HG03342 (cell line): Measurements from ENCODE around the gene SLC12A7.
A peak's percentile ranks its signal among the peaks of the same experiment; 100 is the strongest.
"Not testable (repeated sequence)": the region's sequence is repeated elsewhere in the genome, so short reads cannot be mapped to it uniquely, and the experiment has no call there.

ENCODE experiments used
- ATAC-seq: cut with Tn5 transposase; IDR thresholded peaks from one replicate; pipeline ENCODE4 v1.9.1; 2021; ENCODE audit warnings: mild to moderate bottlenecking, moderate library complexity; ENCODE audit not compliant: unreplicated experiment

SLC12A7 gene

GRCh38 chr5:1111727-1112289 is at the start of gene SLC12A7:
SLC12A7 (minus strand) TSS chr5:1112063; CDS start chr5:1111991, 72 bp downstream.
- ATAC-seq: peak; percentile 66

DNA sequence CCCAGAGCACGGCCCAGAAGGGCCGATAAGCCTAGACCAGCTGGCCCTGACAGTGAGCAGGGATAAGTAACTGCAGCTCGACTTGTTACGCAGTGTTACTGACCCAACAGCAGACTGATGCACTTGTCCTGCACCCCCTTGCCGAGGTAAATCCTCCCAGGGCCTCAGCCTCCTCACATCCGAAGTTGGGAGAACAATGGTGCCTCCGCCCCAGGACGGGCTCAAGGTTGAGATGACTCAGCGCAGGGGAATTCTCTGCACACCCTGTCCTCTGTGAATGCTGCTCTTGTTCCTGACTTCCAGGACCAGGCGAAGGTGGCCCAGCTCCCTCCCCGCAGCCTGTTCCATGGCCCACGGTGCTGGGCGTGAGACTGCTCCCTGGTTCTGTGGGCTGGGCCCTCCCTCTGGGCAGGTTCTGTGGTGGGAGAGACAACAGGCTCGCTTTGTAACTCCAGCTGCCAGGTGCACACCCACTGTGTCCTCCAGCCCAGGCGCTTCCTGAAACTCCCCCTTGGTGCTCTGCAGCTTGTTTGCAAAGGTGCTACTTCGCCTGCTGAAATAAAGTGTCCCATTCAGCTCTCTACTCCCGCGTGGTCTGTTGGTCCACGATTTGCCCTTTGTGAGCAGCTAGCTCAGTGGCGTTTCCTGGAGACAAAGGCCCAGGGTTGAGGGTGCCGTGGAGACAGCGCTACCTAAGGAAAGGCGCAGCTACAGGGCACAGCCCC is 49.4 kb upstream of the SLC12A7 start:
- ATAC-seq: no peak

DNA sequence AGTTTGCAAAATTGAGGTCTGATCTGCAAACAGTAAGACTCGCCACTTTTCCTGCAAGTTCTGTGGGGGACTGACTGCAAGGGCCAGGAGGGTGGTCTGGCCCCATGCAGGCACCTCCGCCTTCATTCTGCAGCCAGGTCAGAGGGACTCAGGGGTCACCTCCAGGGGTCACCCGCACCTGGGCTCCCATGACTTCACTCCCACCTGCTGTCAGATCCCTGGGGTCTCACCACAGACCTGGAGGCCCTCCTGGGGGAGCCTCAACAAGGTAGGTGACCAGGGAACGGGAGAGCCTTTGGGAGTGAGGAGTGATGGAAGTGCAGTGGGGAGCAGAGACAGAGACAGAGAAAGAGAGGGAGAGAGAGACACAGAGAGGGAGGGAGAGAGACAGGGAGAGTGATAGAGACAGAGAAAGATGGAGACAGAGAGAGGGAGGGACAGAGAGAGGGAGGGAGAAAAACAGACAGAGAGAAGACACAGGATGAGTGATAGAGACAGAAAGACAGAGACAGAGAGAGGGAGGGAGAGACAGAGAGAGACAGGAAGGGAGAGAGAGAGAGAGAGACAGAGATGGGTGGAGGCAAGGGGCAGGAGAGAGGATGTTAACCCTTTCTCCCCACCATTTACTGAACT is 48.0 kb upstream of the SLC12A7 start:
- ATAC-seq: no peak

- no peak for ATAC-seq
Measured at GRCh38 chr5:1159341-1159675, 47.4 kb upstream of the SLC12A7 start.

- ATAC-seq: no peak
Measured at GRCh38 chr5:1158647-1159340, 46.9 kb upstream of the SLC12A7 start.

DNA sequence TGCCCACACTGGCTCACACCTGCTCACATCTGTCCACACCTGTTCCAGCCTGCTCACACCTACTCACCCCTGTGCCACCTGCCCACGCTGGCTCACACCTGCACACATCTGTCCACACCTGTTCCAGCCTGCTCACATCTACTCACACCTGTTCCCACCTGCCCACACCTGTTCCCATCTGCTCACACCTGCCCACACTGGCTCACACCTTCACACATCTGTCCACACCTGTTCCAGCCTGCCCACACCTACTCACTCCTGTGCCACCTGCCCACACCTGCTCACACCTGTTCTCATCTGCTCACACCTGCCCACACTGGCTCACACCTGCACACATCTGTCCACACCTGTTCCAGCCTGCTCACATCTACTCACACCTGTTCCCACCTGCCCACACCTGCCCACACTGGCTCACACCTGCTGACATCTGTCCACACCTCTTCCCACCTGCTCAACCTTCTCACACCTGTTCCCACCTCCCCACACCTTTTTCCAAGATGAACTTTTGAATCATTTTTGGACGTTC is 45.7 kb upstream of the SLC12A7 start:
- ATAC-seq: not testable (repeated sequence)

- ATAC-seq: no peak
Measured at GRCh38 chr5:1156754-1157460, 45.0 kb upstream of the SLC12A7 start.

GRCh38 chr5:1156033-1156753 is 44.3 kb upstream of the SLC12A7 start:
- ATAC-seq: no peak

DNA sequence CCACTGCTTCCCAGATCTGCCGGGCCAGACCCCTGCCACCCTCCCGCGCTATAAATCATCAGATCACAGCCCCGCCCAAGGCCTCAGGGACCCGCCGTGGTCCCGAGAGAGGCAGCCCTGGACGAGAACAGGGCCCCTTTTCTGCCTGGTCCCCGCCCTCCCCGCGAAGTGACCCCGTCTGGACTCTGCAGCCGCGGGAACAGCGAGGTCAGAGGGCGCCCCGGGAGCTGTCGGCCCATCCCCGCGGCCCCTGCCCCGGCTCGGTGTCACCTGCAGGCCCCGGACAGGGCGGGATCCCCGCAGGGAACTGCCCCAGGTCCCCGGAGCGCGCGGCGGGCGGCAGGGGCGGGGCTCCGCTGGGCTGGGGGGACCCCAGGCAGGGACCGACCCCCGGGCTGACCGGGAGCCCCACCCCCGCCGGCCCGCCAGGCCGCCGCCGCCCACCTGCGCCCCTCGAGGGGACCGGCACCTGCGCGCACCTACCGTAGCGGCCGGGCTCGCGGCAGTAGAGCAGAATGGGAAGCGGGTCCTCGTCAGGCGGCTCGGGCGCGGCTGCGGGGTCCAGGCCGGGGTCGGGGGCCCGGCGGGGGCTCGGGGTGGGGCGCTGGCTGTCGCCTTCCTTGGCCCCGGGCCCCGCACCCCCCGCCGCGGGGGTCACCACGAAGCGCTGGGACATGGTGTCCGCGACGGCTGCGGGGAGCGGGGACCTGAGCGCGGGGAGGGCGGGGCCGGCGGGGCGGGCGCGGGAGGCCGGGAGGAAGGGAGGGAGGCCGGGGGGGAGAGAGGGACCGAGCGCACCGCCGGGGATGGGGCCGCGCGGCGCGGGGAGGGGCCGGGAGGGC is 43.5 kb upstream of the SLC12A7 start:
- no peak for ATAC-seq

DNA sequence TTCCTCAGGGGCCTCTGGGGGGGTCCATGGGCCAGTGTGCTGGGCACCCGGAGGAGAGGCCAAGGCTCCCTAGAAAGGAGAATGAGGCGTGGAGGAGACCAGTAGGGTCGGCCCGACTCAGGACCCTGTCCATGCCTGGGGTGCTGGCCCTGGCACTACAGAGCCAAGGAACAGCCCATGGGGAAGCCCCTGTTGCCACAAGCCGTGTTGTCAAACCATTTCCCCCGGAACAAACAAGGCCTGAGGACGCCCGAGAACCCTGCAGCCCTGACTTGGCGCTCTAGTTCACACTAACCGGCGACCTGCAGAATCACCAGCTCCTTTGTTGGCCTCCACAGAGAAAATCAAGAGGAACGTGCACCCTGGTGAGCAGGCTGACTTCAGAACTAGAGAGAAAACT is 41.6 kb upstream of the SLC12A7 start:
- no peak for ATAC-seq

DNA sequence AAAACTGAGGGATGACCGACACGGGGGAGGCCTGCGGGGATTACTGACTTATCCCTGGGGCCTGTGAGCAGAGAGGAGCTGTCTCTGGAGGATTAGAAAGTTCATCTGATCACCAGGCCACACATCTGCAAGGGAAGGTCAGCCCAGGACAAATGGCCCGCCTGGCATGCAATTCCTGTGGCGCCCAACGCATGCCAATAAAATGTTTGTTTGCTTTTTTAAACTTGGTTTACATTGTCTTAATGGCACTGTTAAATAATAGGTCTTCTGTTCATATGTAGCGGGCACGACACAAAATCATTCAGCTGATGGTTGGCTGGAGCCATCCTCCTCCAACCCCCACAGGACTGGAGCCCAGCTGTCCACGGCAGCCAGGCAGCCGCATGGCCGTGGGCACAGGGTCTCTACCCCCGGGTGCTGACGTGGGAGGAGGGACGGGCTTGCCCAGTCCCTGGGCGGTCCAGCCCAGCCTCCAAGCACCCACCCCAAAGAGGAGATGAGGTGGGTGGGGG is 41.0 kb upstream of the SLC12A7 start:
- no peak for ATAC-seq

GRCh38 chr5:1152156-1152555 is 40.3 kb upstream of the SLC12A7 start:
- no peak for ATAC-seq

GRCh38 chr5:1151316-1151715 is 39.5 kb upstream of the SLC12A7 start:
- no peak for ATAC-seq

DNA sequence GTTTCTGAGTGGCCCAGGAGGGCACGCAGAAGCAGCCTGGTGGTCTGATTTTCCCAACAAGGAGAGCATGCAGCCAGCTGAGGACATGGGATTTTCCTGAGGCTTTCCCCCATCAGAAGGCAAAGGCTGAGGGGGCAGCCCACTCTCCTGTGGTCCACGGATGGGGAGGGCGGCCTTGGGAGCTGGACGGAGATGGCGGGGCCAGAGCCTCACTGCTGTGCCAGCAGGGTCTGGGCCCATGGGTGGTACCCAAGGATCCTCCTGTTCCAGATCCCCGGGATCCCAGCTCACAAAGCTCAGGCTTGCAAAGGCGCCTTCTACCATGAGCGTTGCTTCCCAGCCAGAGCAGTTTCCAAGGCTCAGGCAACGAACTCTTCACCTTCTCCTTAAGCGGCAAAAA is 39.0 kb upstream of the SLC12A7 start:
- no peak for ATAC-seq

DNA sequence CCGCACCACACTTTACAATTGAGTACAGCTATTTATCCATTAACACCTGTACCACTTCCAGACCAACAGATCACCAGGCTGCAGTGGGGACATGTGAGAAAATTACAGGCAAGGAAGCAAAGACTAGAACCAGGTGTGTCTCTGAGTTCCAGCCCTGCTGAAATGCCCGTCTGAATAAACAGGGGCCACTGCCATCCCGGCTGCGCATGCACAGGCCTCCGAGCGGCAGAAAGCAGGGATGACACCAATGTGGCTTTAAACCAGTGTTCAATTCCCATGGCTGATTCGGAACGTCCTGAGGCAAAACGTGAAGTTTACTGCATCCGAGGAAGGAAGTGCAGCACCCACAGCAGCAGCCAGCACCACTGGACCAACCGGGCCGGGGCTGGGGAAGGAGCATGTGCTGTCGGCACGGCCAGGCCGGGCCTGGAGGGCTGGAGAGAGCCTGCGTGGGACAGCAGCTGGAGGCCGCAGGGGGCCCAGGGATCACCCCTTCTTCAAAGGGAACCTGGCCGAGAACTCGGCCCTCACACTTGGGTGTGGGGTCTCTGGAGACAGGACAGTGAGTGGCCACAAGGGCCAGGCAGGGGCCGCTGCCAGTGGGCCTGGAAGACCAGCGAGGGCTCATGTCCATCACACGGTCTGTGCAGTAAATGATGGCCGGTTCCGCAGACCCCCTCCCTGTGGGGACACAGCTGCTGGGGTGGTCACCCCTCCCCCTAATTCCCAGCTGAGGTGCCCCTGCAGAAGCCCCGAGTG is 33.0 kb upstream of the SLC12A7 start:
- ATAC-seq: no peak

DNA sequence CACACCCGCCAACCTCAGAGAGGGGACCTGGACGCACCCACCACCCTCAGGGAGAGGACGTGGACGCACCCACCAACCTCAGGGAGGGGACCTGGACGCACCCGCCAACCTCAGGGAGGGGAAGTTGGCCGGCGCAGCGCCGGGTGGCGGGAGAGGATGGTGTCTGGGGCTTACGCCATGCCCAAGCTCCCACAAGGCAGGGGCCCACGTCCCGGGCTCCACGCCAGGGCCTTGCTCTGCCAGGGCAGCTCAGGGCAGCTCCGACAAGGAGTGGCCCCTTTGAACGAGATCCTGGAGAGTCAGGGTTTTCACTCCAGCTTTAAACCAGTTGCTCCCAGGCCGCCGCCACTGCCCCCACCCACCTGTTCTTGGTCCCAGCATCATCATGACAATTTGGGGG is 32.2 kb upstream of the SLC12A7 start:
- no peak for ATAC-seq

DNA sequence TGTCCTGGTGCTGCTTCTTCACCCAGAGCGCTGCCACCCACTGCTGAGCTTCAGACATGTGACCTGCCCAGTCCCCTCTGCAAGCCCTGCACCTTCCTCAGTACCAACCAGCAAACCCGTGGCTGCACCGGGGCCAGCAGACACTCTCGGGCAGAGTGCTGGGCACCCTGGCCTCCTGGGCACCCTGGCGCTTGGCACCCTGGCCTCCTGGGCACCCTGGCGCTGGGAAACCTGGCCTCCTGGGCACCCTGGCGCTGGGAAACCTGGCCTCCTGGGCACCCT is 31.7 kb upstream of the SLC12A7 start:
- ATAC-seq: no peak

DNA sequence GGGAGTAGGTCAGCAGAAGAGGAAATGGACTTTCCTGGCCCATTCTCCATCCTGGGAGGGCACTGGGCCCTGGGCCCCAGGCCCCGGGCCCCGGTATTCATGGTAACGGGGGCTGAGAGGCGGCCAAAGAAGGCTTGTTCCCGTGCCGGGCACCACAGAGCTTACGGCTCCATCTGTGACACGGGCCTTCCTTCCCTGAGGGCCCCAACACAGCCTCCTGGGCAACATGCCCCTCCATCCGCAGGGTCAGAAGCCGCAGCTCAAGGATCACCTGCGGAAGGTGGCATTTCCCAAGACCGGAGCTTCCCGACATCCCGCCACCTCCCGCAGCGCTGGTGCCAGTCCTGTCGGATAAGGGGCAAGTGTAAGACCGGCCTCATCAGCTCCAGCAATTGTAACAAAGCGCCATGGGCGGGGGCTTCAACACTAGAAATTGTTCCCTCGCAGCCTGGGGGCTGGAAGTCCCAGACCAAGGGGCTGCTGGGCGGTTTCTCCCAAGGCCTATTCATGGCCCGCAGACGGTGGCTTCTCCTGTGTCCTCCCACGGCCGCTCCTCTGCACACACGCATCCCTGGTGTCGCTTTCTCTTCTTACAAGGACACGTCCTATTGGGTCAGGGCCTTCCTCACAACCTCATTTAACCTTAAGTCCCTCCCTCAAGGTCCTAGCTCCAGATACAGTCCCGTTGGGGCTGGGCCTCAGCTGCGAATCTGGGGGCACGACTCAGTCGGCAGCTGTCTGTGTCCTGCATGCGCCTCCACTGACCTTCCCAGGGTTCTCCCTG is 31.2 kb upstream of the SLC12A7 start:
- no peak for ATAC-seq
